AG10803 (cell line): ENCODE data around the gene PRCD.

Experiments used
- DNase-seq: peaks from one replicate; pipeline ENCODE4 v3.0.0; 2010; ENCODE audit warnings: low read depth
- H3K4me3 ChIP-seq: 2 replicates; pipeline ENCODE4 v1.5.1; 2011; ENCODE audit warnings: mild to moderate bottlenecking, low read length, control low read depth
- TF ChIP-seq, protein P1 (sequence below): conservative IDR thresholded peaks from 2 replicates; pipeline ENCODE4 v1.5.1; 2011; ENCODE audit warnings: mild to moderate bottlenecking, low read length, control low read depth, inconsistent platforms

PRCD gene

DNA sequence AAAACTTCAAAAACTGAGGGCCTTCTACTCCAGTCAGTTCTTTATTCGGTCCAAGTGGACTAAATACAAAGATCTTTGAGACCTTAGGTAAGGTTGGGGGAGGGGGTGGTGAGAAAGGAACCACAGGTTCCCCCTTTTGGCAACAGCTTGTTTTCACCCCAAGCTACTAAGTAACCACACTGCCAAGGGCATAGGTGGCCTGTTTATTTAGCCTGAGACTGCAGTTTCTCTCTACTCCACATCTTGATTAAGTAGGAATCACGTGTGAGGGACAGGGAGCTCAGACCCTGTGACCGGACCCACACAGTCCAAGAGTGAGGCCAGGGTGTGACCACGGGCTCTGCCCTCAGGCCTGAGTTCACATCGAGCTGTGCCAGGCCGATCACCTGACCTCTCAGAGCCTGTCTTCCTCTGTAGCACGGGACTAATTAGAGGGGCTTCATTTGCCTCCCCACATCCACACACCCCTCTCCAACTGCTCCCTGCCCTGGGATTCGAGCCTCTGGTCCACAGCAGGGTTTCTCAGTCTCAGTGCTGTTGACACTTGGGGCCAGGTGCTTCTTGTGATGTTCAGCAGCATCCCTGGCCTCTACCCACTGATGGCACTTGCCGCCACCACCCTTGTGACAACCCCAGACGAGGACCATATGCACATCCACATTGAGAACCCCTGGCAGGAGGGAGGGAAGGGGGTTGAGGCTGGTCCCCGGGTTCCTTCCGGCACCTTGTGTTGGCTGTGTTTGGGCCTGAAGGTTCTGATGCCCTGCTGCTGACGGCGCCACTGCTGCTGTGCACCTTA lies 28.0 kb downstream of the PRCD start:
- DNase-seq: no peak
- TF ChIP-seq, protein P1, sequence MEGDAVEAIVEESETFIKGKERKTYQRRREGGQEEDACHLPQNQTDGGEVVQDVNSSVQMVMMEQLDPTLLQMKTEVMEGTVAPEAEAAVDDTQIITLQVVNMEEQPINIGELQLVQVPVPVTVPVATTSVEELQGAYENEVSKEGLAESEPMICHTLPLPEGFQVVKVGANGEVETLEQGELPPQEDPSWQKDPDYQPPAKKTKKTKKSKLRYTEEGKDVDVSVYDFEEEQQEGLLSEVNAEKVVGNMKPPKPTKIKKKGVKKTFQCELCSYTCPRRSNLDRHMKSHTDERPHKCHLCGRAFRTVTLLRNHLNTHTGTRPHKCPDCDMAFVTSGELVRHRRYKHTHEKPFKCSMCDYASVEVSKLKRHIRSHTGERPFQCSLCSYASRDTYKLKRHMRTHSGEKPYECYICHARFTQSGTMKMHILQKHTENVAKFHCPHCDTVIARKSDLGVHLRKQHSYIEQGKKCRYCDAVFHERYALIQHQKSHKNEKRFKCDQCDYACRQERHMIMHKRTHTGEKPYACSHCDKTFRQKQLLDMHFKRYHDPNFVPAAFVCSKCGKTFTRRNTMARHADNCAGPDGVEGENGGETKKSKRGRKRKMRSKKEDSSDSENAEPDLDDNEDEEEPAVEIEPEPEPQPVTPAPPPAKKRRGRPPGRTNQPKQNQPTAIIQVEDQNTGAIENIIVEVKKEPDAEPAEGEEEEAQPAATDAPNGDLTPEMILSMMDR: no peak
- no peak overlapping the region for H3K4me3 ChIP-seq

DNA sequence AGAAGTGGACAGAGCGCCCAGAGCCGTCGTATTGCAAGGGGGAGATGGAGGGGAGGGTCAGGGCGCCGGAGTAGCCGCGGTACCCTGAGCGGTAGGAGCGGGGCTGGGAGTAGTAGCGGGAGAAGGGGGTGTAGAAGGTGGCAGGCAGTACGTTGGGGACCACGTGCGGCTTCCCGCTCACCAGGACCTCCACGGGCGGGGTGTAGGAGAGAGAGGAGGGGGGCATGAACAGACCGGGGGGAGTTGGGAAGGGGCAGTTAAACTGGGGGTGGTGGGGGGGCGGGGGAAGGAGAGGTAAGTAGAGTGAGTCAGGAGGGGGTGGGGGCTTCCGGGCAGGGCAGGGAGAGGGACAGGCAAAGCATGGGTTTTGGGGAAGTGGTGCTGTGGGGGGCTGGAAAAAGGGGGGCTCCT lies 29.0 kb downstream of the PRCD start:
- no peak overlapping the region for H3K4me3 ChIP-seq
- no peak for DNase-seq
- TF ChIP-seq, protein P1: no peak

DNA sequence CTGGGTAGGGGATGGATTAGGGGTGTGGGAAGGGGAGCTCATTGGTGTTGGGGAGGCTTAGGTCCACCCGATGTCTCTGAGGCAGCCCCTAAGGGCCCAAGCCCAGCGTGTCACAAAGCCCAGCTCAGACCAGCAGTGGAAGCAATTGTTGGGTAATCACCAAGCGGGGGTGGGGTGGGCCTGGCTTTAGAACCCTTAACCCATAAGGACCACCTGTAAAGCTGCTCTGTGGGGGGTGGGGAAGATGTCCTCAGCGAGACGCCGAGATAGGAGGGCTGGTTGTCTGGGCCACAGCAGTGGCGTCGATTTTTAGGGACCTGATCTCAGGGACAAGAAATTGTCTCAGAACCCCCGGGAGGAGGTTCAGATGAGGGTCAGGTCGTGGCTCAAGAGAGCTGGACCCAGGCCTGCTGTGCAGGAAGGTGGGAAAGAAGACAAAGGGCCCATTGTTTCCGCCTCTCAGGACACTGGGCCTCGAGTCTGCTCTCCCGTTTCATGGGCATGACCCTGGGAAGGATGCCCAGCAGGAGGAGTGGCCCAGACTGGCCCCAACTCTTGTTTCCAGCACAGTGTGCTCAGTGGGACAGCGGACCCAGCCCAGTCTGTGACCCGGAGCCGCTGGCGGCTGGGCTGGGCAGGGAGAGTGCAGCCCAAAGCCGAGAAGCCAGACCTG lies 29.9 kb downstream of the PRCD start:
- TF ChIP-seq, protein P1: no peak
- DNase-seq: no peak
- H3K4me3 ChIP-seq: no peak overlapping the region

DNA sequence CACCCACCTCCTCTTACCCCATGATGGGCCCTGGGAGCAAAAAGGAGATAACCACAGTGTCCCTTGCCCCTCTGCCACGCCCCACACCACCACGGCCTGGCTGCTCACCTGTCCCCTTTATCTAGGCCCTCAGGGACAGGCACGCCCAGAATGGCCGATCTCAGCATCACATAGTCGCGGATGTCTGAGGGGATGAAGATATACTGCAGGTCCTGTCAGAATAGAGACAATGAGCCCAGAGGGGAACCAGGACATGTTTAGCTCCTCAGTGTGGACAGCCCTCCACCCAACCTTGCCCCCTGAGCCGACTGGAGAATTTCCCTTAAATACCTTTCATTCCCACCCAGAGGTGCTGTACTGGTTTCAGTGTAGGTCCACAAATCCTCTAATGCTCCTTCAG lies 30.6 kb downstream of the PRCD start:
- DNase-seq: no peak
- H3K4me3 ChIP-seq: no peak overlapping the region
- TF ChIP-seq, protein P1: no peak

DNA sequence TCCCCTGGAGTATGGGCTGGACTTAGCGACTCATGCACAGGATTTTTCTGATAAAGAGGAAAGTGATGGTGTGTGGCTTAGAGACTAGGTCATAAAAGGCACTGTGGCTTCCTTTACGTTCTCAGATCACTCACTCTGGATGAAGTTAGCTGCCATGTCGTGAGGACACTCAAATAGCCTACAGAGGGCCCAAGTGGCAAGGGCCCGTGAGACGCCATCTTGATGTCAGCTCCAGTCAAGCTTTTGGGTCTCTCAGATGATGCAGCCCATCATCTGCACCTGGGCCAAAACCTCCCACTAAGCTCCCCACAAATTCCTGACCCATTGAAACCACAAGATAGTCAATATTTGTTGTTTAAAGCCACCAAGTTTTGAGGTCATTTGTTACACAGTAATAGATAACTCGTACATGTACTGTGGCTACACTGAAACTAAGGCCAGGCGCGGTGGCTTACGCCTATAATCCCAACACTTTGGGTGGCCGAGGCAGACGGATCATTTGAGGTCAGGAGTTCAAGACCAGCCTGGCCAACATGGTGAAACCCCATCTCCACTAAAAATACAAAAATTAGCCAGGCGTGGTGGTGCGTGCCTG lies 31.1 kb downstream of the PRCD start:
- H3K4me3 ChIP-seq: no peak overlapping the region
- TF ChIP-seq, protein P1: no peak
- no peak for DNase-seq

DNA sequence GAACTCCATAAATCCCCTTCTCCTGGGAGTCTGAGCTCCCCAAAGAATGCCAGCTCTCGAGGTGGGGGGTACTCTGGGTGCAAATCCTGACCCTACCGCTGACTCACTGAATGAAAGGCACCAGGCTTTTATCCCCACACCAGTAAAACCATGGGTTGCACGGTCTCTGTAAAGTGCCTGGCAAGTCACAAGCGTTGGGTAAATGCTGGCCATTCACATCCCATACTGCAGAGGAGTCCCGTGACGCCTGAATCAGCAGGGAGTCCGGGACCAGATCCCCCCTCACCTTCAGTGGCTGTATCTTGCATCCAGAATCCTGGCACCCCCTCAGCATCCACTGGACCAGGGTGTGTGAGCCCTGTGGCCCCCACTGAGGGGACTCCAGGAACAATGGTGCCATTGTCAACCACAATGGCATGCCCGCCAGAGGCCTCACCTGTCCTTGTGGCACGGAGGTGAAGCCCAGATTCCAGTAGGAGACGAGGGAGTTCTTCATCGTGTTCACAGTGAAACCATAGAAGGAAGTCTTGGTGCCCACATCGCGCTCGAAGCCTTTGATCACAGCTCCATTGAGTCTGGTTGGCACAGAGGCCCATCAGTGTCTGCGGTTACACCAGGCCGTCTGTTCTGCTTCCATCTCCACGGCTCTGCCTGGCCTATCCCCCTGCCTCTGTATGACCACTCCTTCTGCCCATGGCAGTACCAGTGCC lies 32.5 kb downstream of the PRCD start:
- no peak overlapping the region for H3K4me3 ChIP-seq

More for the DNA sequence above, 32.5 kb downstream of the PRCD start:
- no peak for DNase-seq
- TF ChIP-seq, protein P1: no peak
